GM18867 (cell line): ENCODE data around the gene ZFYVE19.

Experiments used
- ATAC-seq: cut with Tn5 transposase; IDR thresholded peaks from one replicate; pipeline ENCODE4 v1.9.1; 2021; ENCODE audit warnings: mild to moderate bottlenecking, moderate library complexity; ENCODE audit not compliant: unreplicated experiment

Gene ZFYVE19

GRCh38 chr15:40775007-40775406, 31.9 kb upstream of the ZFYVE19 start:
- ATAC-seq, result no peak

- ATAC-seq, result no peak
Observed at GRCh38 chr15:40775740-40776536, 31.0 kb upstream of the ZFYVE19 start.

GRCh38 chr15:40776537-40777141, 30.2 kb upstream of the ZFYVE19 start:
- no peak for ATAC-seq

- peak; percentile 82 for ATAC-seq
Observed at GRCh38 chr15:40782609-40783227, 24.2 kb upstream of the ZFYVE19 start.

- no peak for ATAC-seq
Observed at GRCh38 chr15:40785164-40785563, 21.7 kb upstream of the ZFYVE19 start.

- ATAC-seq, result no peak
Observed at GRCh38 chr15:40785814-40786213, 21.1 kb upstream of the ZFYVE19 start.

- no peak for ATAC-seq
Observed at GRCh38 chr15:40787344-40787841, 19.5 kb upstream of the ZFYVE19 start.

GRCh38 chr15:40787991-40788390, 18.9 kb upstream of the ZFYVE19 start:
- no peak for ATAC-seq

- no peak for ATAC-seq
Observed at GRCh38 chr15:40789119-40789518, 17.8 kb upstream of the ZFYVE19 start.

- ATAC-seq, result no peak
Observed at GRCh38 chr15:40789999-40790398, 16.9 kb upstream of the ZFYVE19 start.

- no peak for ATAC-seq
Observed at GRCh38 chr15:40790718-40791117, 16.2 kb upstream of the ZFYVE19 start.

GRCh38 chr15:40792394-40792793, 14.5 kb upstream of the ZFYVE19 start:
- no peak for ATAC-seq

GRCh38 chr15:40793216-40793989, 13.5 kb upstream of the ZFYVE19 start:
- ATAC-seq, result no peak

- ATAC-seq, result no peak
Observed at GRCh38 chr15:40796041-40796440, 10.8 kb upstream of the ZFYVE19 start.

GRCh38 chr15:40796512-40796911, 10.4 kb upstream of the ZFYVE19 start:
- ATAC-seq, result no peak

GRCh38 chr15:40799523-40799922, 7.4 kb upstream of the ZFYVE19 start:
- no peak for ATAC-seq

- ATAC-seq, result no peak
Observed at GRCh38 chr15:40803076-40803475, 3.8 kb upstream of the ZFYVE19 start.

- no peak for ATAC-seq
Observed at GRCh38 chr15:40803688-40804087, 3.2 kb upstream of the ZFYVE19 start.

GRCh38 chr15:40806672-40807027, 239 bp upstream of the ZFYVE19 start:
- no peak for ATAC-seq

GRCh38 chr15:40807888-40808461, 1.1 kb downstream of the ZFYVE19 start:
- ATAC-seq, result no peak
